IMR-90 (cell line): ENCODE measurements around the gene KDF1. TPM values are rescaled to one million over a fixed set of nuclear protein-coding genes. Genes with fewer than 3 reads are reported as not detected.

ENCODE experiments used
- ATAC-seq: fragments of 200-7000 bp; cut with Tn5 transposase; 2 replicates; pipeline ENCODE4 v1.9.1; 2020; ENCODE audit warnings: low read depth, mild to moderate bottlenecking, moderate library complexity
- BruUV-seq: library from RNA; stranded (reverse); fragments of 400-500 nt; replicated peaks from 2 replicates; lab custom pipeline; 2021; lab: Mats Ljungman, UMichigan
- CTCF ChIA-PET: fragments of 300-600 bp; formaldehyde crosslinking; extraction: SDS; loops from one replicate; lab custom pipeline; 2021; ENCODE audit warnings: antibody characterized with exemption; lab: Yijun Ruan, JAX
- POLR2A ChIA-PET: fragments of 300-600 bp; sonication (Branson Sonifier 250); formaldehyde crosslinking; loops from one replicate; lab custom pipeline; 2022; ENCODE audit warnings: antibody characterized with exemption; ENCODE audit not compliant: unreplicated experiment; lab: Charles Lee
- DNase-seq: peaks from one replicate; pipeline ENCODE4 v3.0.0; 2013
- H2AFZ ChIP-seq: replicated peaks from 2 replicates; pipeline ENCODE3; 2013; ENCODE audit warnings: low read length, mild to moderate bottlenecking; ENCODE audit not compliant: poor library complexity
- H2AK5ac ChIP-seq: 2 replicates; pipeline ENCODE4 v1.6.1; 2013; ENCODE audit warnings: low read depth, low read length, inconsistent platforms
- H2AK9ac ChIP-seq: replicated peaks from 2 replicates; pipeline ENCODE3; 2013; ENCODE audit warnings: mild to moderate bottlenecking, low read depth, low read length, moderate library complexity; ENCODE audit not compliant: poor library complexity
- H2BK120ac ChIP-seq: 2 replicates; pipeline ENCODE4 v1.6.1; 2013; ENCODE audit warnings: low read depth, low read length, inconsistent platforms
- H2BK15ac ChIP-seq: 3 replicates; pipeline ENCODE4 v1.6.1; 2013; ENCODE audit warnings: low read depth, low read length, inconsistent platforms
- H2BK20ac ChIP-seq: 2 replicates; pipeline ENCODE4 v1.6.1; 2013; ENCODE audit warnings: low read depth, mild to moderate bottlenecking, inconsistent platforms, low read length, moderate library complexity
- H2BK5ac ChIP-seq: 2 replicates; pipeline ENCODE4 v1.6.1; 2013; ENCODE audit warnings: mild to moderate bottlenecking, low read depth, low read length, inconsistent platforms; ENCODE audit not compliant: poor library complexity, severe bottlenecking
- H3K14ac ChIP-seq: replicated peaks from 2 replicates; pipeline ENCODE4 v1.6.1; 2013; ENCODE audit warnings: low read depth, low read length, inconsistent platforms
- H3K18ac ChIP-seq: 2 replicates; pipeline ENCODE4 v1.6.1; 2013; ENCODE audit warnings: low read depth, low read length, control low read depth
- H3K23ac ChIP-seq: 2 replicates; pipeline ENCODE4 v1.6.1; 2013; ENCODE audit warnings: low read depth, low read length, inconsistent platforms
- H3K27ac ChIP-seq: 2 replicates; pipeline ENCODE4 v1.5.1; 2013; ENCODE audit warnings: mild to moderate bottlenecking, control low read depth, low read length; ENCODE audit not compliant: insufficient read depth
- H3K27me3 ChIP-seq: 2 replicates; pipeline ENCODE4 v1.6.1; 2013; ENCODE audit warnings: low read length; ENCODE audit not compliant: control insufficient read depth, insufficient read depth
- H3K36me3 ChIP-seq: 2 replicates; pipeline ENCODE4 v1.6.1; 2013; ENCODE audit warnings: low read length, mixed read lengths; ENCODE audit not compliant: control insufficient read depth, insufficient read depth
- H3K4ac ChIP-seq: 2 replicates; pipeline ENCODE4 v1.6.1; 2013; ENCODE audit warnings: low read depth, low read length, inconsistent platforms
- H3K4me1 ChIP-seq: 2 replicates; pipeline ENCODE4 v1.6.1; 2013; ENCODE audit warnings: low read length, mixed read lengths; ENCODE audit not compliant: control insufficient read depth, insufficient read depth
- H3K4me2 ChIP-seq: 2 replicates; pipeline ENCODE4 v1.6.1; 2013; ENCODE audit warnings: low read depth, mild to moderate bottlenecking, control low read depth, low read length, moderate library complexity
- H3K4me3 ChIP-seq: 2 replicates; pipeline ENCODE4 v1.5.1; 2013; ENCODE audit warnings: low read depth, mild to moderate bottlenecking, control low read depth, low read length, moderate library complexity; ENCODE audit not compliant: insufficient read depth
- H3K56ac ChIP-seq: 2 replicates; pipeline ENCODE4 v1.6.1; 2013; ENCODE audit warnings: low read length, inconsistent platforms; ENCODE audit not compliant: insufficient read depth; ENCODE audit errors: extremely low read depth
- H3K79me1 ChIP-seq, 2 experiments: 2 replicates each; pipeline ENCODE4 v1.6.1; 2013; ENCODE audit warnings: low read length in 2 of 2, inconsistent platforms in 1 of 2, low read depth in 1 of 2
- H3K9ac ChIP-seq: 2 replicates; pipeline ENCODE4 v1.6.1; 2013; ENCODE audit warnings: low read depth, low read length, control low read depth
- H3K9me1 ChIP-seq: 2 replicates; pipeline ENCODE4 v1.6.1; 2013; ENCODE audit warnings: low read length, inconsistent platforms; ENCODE audit not compliant: insufficient read depth
- H3K9me3 ChIP-seq: 2 replicates; pipeline ENCODE4 v1.6.1; 2013; ENCODE audit warnings: low read length; ENCODE audit not compliant: control insufficient read depth, insufficient read depth
- H4K20me1 ChIP-seq: 2 replicates; pipeline ENCODE4 v1.6.1; 2013; ENCODE audit warnings: low read length, inconsistent platforms; ENCODE audit not compliant: insufficient read depth
- H4K5ac ChIP-seq: 2 replicates; pipeline ENCODE4 v1.6.1; 2013; ENCODE audit warnings: mild to moderate bottlenecking, low read depth, low read length, control low read depth
- H4K8ac ChIP-seq, 2 experiments: 2 replicates each; pipeline ENCODE4 v1.6.1; 2013; ENCODE audit warnings: low read depth in 2 of 2, low read length in 2 of 2, control low read depth in 1 of 2, inconsistent platforms in 1 of 2
- H4K91ac ChIP-seq: 2 replicates; pipeline ENCODE4 v1.6.1; 2013; ENCODE audit warnings: low read depth, low read length, inconsistent platforms; ENCODE audit not compliant: insufficient read depth
- CEBPB ChIP-seq: IDR thresholded peaks from 2 replicates; pipeline ENCODE4 v1.6.1; 2012; ENCODE audit warnings: low read depth, low read length, improper control_type of control experiment
- CHD1 ChIP-seq: IDR thresholded peaks from 2 replicates; pipeline ENCODE4 v1.6.1; 2012; ENCODE audit warnings: low read depth, low read length, improper control_type of control experiment
- ELK1 ChIP-seq: fragments of 150-350 bp; IDR thresholded peaks from 2 replicates; pipeline ENCODE4 v1.6.1; 2016; ENCODE audit warnings: low read depth, mild to moderate bottlenecking, low read length, moderate library complexity, borderline replicate concordance
- FOS ChIP-seq: fragments of 150-350 bp; IDR thresholded peaks from 2 replicates; pipeline ENCODE4 v1.6.1; 2016; ENCODE audit warnings: low read depth, low read length
- NFE2L2 ChIP-seq: fragments of 150-350 bp; IDR thresholded peaks from 2 replicates; pipeline ENCODE4 v1.6.1; 2016; ENCODE audit warnings: low read depth, mild to moderate bottlenecking, low read length
- RCOR1 ChIP-seq: IDR thresholded peaks from 2 replicates; pipeline ENCODE4 v1.6.1; 2012; ENCODE audit warnings: mild to moderate bottlenecking, low read length, improper control_type of control experiment; ENCODE audit not compliant: insufficient replicate concordance
- WGBS, 2 experiments: methylation state at CpG; one replicate each; pipeline versions ENCODE4 v1.1.5 to v1.1.7; 2013; ENCODE audit warnings: missing lambda C conversion rate in 2 of 2; ENCODE audit not compliant: insufficient read length in 1 of 2; ENCODE audit errors: extremely low coverage in 2 of 2; 5-methylcytosine and 5-hydroxymethylcytosine counted together
- dilution Hi-C: fragments of 300-500 bp; cut with HindIII; formaldehyde crosslinking; loops from one replicate; pipeline ENCODE4 v1.14.3; 2018; ENCODE audit warnings: low sequenced_read_pairs; ENCODE audit not compliant: unreplicated experiment
- in situ Hi-C: fragments of 300-500 bp; cut with MboI; formaldehyde crosslinking; loops from 3 replicates; pipeline ENCODE4 v1.14.3; 2019; ENCODE audit warnings: low sequenced_read_pairs, inconsistent platforms, mixed read lengths
- intact Hi-C: fragments of 100-400 bp; cut with micrococcal nuclease; formaldehyde crosslinking; loops from 2 replicates; pipeline ENCODE4 v1.10.0; 2022
- polyA plus RNA-seq, 3 experiments: library from polyadenylated mRNA; depleted of rRNA; stranded (reverse); fragments of >200 nt; gene quantifications; 2 replicates each; pipeline ENCODE4 v1.2.3, GENCODE V29; 2012; ENCODE audit warnings: low replicate concordance in 1 of 3
- total RNA-seq: library from RNA; depleted of rRNA; stranded (reverse); fragments of >200 nt; gene quantifications from 2 replicates; pipeline ENCODE4 v1.2.3, GENCODE V29; 2012
- TF ChIP-seq, protein P1 (sequence below): conservative IDR thresholded peaks from 2 replicates; pipeline ENCODE4 v1.5.1; 2012; ENCODE audit warnings: mild to moderate bottlenecking, low read depth, low read length, improper control_type of control experiment

The KDF1 gene
- total and polyA plus RNA-seq, 2 of the 4 experiments (the other 2 are of a cell fraction) = not detected

DNA sequence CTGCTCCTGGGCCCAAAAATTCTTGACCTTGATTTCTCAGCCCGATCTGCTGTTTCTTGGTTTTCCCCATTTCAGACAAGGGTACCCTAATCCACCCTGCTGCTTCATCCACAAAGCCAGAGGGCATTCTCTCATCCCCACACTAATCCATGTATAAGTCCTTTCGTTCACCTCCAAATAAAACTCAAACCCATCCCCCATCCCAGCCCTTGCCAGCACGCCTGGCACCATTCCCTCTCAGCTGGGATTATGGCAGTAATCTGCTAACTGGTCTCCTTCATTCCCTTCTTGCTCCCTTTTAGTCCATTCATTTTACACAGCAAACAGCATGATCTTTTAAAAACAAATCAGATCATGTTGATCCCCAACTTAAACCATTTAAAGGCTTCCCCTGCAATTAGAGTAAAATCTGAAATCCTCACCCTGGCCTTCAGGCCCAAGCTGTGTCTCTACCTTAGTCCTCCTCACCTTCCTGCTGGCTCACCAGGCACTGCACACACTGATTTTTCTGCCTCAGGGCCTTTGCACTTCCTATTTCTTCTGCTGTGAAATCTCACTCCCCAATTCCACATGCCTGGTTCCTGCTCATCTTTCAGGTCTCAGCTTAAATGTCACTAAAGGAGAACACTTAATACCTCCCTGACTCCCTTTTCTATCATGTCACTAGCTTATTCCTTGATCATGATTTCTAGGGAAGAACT is 21.0 kb upstream of the KDF1 start:
- ChIA-PET POLR2A (no interaction called here), CTCF (interaction anchor here (1.5 kb wide), 1 partner anchor 9 kb away, joined by 3 read pairs; no protein-coding TSS in a partner anchor)
- H3K4me2 ChIP-seq = no peak overlapping the region
- H3K56ac ChIP-seq = no peak overlapping the region
- no peak overlapping the region for H2BK15ac ChIP-seq
- no peak overlapping the region for H2BK5ac ChIP-seq
- H3K18ac ChIP-seq = no peak overlapping the region
- intact Hi-C loops (no loop called here), in situ Hi-C loops (no loop called here), dilution Hi-C loops (no loop called here)
- BruUV-seq = no TSS peak
- ATAC-seq (no peak), DNase-seq (no peak)
- H4K20me1 ChIP-seq = no peaks in the 10 kb centered on the region
- H3K79me1 ChIP-seq = no peaks in the 10 kb centered on the region
- no peak overlapping the region for H4K91ac ChIP-seq
- no peak overlapping the region for H2AFZ ChIP-seq
- no peak overlapping the region for H3K27ac ChIP-seq
- H3K9me1 ChIP-seq = no peaks in the 10 kb centered on the region; the same call in 1 of the 2 replicates
- H3K9ac ChIP-seq = no peak overlapping the region
- H3K23ac ChIP-seq = no peak overlapping the region
- H3K9me3 ChIP-seq = no peaks in the 10 kb centered on the region
- H3K14ac ChIP-seq = no peak overlapping the region
- TF ChIP-seq NFE2L2 (no peak), CHD1 (no peak), ELK1 (no peak), FOS (no peak), CEBPB (no peak), RCOR1 (no peak)
- TF ChIP-seq, protein P1, sequence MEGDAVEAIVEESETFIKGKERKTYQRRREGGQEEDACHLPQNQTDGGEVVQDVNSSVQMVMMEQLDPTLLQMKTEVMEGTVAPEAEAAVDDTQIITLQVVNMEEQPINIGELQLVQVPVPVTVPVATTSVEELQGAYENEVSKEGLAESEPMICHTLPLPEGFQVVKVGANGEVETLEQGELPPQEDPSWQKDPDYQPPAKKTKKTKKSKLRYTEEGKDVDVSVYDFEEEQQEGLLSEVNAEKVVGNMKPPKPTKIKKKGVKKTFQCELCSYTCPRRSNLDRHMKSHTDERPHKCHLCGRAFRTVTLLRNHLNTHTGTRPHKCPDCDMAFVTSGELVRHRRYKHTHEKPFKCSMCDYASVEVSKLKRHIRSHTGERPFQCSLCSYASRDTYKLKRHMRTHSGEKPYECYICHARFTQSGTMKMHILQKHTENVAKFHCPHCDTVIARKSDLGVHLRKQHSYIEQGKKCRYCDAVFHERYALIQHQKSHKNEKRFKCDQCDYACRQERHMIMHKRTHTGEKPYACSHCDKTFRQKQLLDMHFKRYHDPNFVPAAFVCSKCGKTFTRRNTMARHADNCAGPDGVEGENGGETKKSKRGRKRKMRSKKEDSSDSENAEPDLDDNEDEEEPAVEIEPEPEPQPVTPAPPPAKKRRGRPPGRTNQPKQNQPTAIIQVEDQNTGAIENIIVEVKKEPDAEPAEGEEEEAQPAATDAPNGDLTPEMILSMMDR = no peak
- 0 out of 2 replicates have a peak, but pooled peaks cover 2% of the 10 kb centered on the region for H3K4me1 ChIP-seq
- H2BK20ac ChIP-seq = no peak overlapping the region
- no peaks in the 10 kb centered on the region for H3K27me3 ChIP-seq
- no peak overlapping the region for H2AK5ac ChIP-seq
- no peak overlapping the region for H4K8ac ChIP-seq
- 86% methylated on average over 2 of the region's 3 CpGs; no CpG with 5 or more reads in 1 of the 2 experiments for WGBS, 2 experiments
- no peaks in the 10 kb centered on the region for H3K36me3 ChIP-seq
- H3K4ac ChIP-seq = no peak overlapping the region
- H2BK120ac ChIP-seq = no peak overlapping the region
- no peak overlapping the region for H4K5ac ChIP-seq
- no peak overlapping the region for H3K4me3 ChIP-seq
- no peak overlapping the region for H2AK9ac ChIP-seq
